ENCODE measurements around the gene MRM3.
"Not testable (repeated sequence)": the region's sequence is repeated elsewhere in the genome, so short reads cannot be mapped to it uniquely, and the experiment has no call there.

MRM3 gene

GRCh38 chr17:823501-823902 is 41.3 kb downstream of the MRM3 start:
- FAIRE-seq = no peak

GRCh38 chr17:824378-824777 is 42.2 kb downstream of the MRM3 start:
- FAIRE-seq (no peak), DNase-seq (ENCODE audit: insufficient read length) (no peak)
- TF ChIP-seq POLR2AphosphoS5 (IDR thresholded peaks at IDR 0.05; ENCODE audit: low read depth, low read length) (no peak), TAF1 (IDR thresholded peaks at IDR 0.05; ENCODE audit: borderline replicate concordance, low read depth, low read length) (no peak), POLR2A (IDR thresholded peaks at IDR 0.05; ENCODE audit: low read depth, low read length) (no peak)

More at GRCh38 chr17:823501-823902, 41.3 kb downstream of the MRM3 start:
- no peak for DNase-seq (ENCODE audit: insufficient read length)
- no peak for TF ChIP-seq POLR2AphosphoS5 (IDR thresholded peaks at IDR 0.05; ENCODE audit: low read depth, low read length)
- TF ChIP-seq POLR2A (IDR thresholded peaks at IDR 0.05; ENCODE audit: low read depth, low read length) = no peak
- no peak for TF ChIP-seq TAF1 (IDR thresholded peaks at IDR 0.05; ENCODE audit: borderline replicate concordance, low read depth, low read length)

- TF ChIP-seq POLR2A (IDR thresholded peaks at IDR 0.05; ENCODE audit: low read depth, low read length) = no peak
- TF ChIP-seq POLR2AphosphoS5 (IDR thresholded peaks at IDR 0.05; ENCODE audit: low read depth, low read length) = no peak
- TF ChIP-seq TAF1 (IDR thresholded peaks at IDR 0.05; ENCODE audit: borderline replicate concordance, low read depth, low read length) = no peak
- DNase-seq (ENCODE audit: insufficient read length) = no peak
- FAIRE-seq = no peak
Observed at GRCh38 chr17:825216-825615, 43.1 kb downstream of the MRM3 start.

GRCh38 chr17:826778-827177 is 44.6 kb downstream of the MRM3 start:
- FAIRE-seq (no peak), DNase-seq (ENCODE audit: insufficient read length) (no peak)
- TF ChIP-seq POLR2A (IDR thresholded peaks at IDR 0.05; ENCODE audit: low read depth, low read length) (no peak), TAF1 (IDR thresholded peaks at IDR 0.05; ENCODE audit: borderline replicate concordance, low read depth, low read length) (no peak), POLR2AphosphoS5 (IDR thresholded peaks at IDR 0.05; ENCODE audit: low read depth, low read length) (no peak)

- TF ChIP-seq POLR2A (IDR thresholded peaks at IDR 0.05; ENCODE audit: low read depth, low read length) (no peak), POLR2AphosphoS5 (IDR thresholded peaks at IDR 0.05; ENCODE audit: low read depth, low read length) (no peak), TAF1 (IDR thresholded peaks at IDR 0.05; ENCODE audit: borderline replicate concordance, low read depth, low read length) (no peak)
- no peak for FAIRE-seq
- no peak for DNase-seq (ENCODE audit: insufficient read length)
Observed at GRCh38 chr17:828761-829160, 46.6 kb downstream of the MRM3 start.

- FAIRE-seq; DNase-seq (ENCODE audit: insufficient read length): not testable (repeated sequence)
Observed at GRCh38 chr17:829614-830013, 47.5 kb downstream of the MRM3 start.

GRCh38 chr17:830381-830780 is 48.2 kb downstream of the MRM3 start:
- FAIRE-seq (no peak), DNase-seq (ENCODE audit: insufficient read length) (no peak)
- TF ChIP-seq POLR2AphosphoS5 (IDR thresholded peaks at IDR 0.05; ENCODE audit: low read depth, low read length) = no peak
- TF ChIP-seq TAF1 (IDR thresholded peaks at IDR 0.05; ENCODE audit: borderline replicate concordance, low read depth, low read length) = no peak

- no peak for FAIRE-seq
- TF ChIP-seq POLR2AphosphoS5 (IDR thresholded peaks at IDR 0.05; ENCODE audit: low read depth, low read length) (no peak), POLR2A (IDR thresholded peaks at IDR 0.05; ENCODE audit: low read depth, low read length) (no peak), TAF1 (IDR thresholded peaks at IDR 0.05; ENCODE audit: borderline replicate concordance, low read depth, low read length) (no peak)
- DNase-seq (ENCODE audit: insufficient read length) = no peak
Observed at GRCh38 chr17:830950-831349, 48.8 kb downstream of the MRM3 start.

- no peak for TF ChIP-seq TAF1 (IDR thresholded peaks at IDR 0.05; ENCODE audit: borderline replicate concordance, low read depth, low read length)
- FAIRE-seq = no peak
Observed at GRCh38 chr17:834136-834535, 52.0 kb downstream of the MRM3 start.

GRCh38 chr17:835263-835662 is 53.1 kb downstream of the MRM3 start:
- no peak for DNase-seq (ENCODE audit: insufficient read length)
- no peak for FAIRE-seq
- TF ChIP-seq POLR2A (IDR thresholded peaks at IDR 0.05; ENCODE audit: low read depth, low read length) (no peak), POLR2AphosphoS5 (IDR thresholded peaks at IDR 0.05; ENCODE audit: low read depth, low read length) (no peak), TAF1 (IDR thresholded peaks at IDR 0.05; ENCODE audit: borderline replicate concordance, low read depth, low read length) (no peak)

More at GRCh38 chr17:834136-834535, 52.0 kb downstream of the MRM3 start:
- no peak for DNase-seq (ENCODE audit: insufficient read length)

GRCh38 chr17:835721-836120 is 53.6 kb downstream of the MRM3 start:
- DNase-seq (ENCODE audit: insufficient read length); FAIRE-seq: not testable (repeated sequence)

- DNase-seq (ENCODE audit: insufficient read length) (no peak), FAIRE-seq (no peak)
- TF ChIP-seq POLR2AphosphoS5 (IDR thresholded peaks at IDR 0.05; ENCODE audit: low read depth, low read length) (no peak), POLR2A (IDR thresholded peaks at IDR 0.05; ENCODE audit: low read depth, low read length) (no peak), TAF1 (IDR thresholded peaks at IDR 0.05; ENCODE audit: borderline replicate concordance, low read depth, low read length) (no peak)
Observed at GRCh38 chr17:836151-836550, 54.0 kb downstream of the MRM3 start.

- no peak for DNase-seq (ENCODE audit: insufficient read length)
- no peak for FAIRE-seq
- TF ChIP-seq POLR2A (IDR thresholded peaks at IDR 0.05; ENCODE audit: low read depth, low read length) = no peak
- no peak for TF ChIP-seq TAF1 (IDR thresholded peaks at IDR 0.05; ENCODE audit: borderline replicate concordance, low read depth, low read length)
- no peak for TF ChIP-seq POLR2AphosphoS5 (IDR thresholded peaks at IDR 0.05; ENCODE audit: low read depth, low read length)
Observed at GRCh38 chr17:838486-838885, 56.3 kb downstream of the MRM3 start.

Measured in GM12892 (cell line).